HFF-Myc (cell line): ENCODE results near the gene RPP40.

Experiments used
- DNase-seq: peaks from one replicate; pipeline ENCODE4 v3.0.0-alpha.2; 2011; ENCODE audit warnings: low read depth; ENCODE audit errors: extremely low read depth
- H3K4me3 ChIP-seq: replicated peaks from 2 replicates; pipeline ENCODE4 v1.5.1; 2011; ENCODE audit warnings: low read depth, mild to moderate bottlenecking, control low read depth, low read length
- TF ChIP-seq, protein P1 (sequence below): IDR thresholded peaks from 2 replicates; pipeline ENCODE4 v1.5.1; 2012; ENCODE audit warnings: mild to moderate bottlenecking, low read depth, low read length, control low read depth; ENCODE audit errors: missing control alignments

Gene RPP40, protein sequence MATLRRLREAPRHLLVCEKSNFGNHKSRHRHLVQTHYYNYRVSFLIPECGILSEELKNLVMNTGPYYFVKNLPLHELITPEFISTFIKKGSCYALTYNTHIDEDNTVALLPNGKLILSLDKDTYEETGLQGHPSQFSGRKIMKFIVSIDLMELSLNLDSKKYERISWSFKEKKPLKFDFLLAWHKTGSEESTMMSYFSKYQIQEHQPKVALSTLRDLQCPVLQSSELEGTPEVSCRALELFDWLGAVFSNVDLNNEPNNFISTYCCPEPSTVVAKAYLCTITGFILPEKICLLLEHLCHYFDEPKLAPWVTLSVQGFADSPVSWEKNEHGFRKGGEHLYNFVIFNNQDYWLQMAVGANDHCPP

DNA sequence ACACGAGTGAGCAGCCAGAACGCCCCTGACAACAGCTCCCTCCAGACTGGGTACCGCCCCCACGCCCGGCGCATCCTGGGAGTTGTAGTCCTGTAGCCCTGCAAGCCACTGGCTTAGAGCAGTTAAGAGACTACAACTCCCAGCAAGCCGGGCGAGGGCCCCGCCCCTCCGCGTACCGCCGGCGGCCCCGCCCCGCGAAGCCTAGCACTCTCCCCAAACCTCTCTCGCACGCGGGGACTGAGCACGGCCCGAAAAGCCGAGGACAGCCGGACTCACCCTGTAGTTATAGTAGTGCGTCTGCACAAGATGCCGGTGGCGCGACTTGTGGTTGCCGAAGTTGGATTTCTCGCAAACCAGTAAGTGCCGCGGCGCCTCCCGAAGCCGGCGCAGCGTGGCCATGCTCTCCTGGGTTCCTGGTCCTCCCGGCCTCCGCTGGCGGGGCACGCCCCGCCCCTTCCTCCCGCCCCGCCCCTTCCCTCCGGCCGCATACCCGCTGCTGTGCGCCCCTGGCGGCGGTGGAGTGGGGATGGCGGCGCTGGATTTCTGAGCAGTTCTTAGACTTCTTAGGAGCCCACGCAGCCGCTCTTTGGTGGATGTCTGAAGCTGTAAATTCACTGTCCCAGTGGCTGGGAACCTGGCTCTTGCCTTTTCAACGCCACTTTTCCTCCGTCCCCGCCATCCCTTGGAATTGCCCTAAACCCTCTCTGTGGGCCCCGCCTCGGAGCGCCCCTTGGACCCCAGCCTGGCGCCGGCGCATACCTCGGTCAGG, at the start of gene RPP40:
TSS of gene RPP40 (minus strand) at position 434 of the 769 bp plus-strand sequence. CDS start at position 399, 35 bp downstream.
- TF ChIP-seq, protein P1, sequence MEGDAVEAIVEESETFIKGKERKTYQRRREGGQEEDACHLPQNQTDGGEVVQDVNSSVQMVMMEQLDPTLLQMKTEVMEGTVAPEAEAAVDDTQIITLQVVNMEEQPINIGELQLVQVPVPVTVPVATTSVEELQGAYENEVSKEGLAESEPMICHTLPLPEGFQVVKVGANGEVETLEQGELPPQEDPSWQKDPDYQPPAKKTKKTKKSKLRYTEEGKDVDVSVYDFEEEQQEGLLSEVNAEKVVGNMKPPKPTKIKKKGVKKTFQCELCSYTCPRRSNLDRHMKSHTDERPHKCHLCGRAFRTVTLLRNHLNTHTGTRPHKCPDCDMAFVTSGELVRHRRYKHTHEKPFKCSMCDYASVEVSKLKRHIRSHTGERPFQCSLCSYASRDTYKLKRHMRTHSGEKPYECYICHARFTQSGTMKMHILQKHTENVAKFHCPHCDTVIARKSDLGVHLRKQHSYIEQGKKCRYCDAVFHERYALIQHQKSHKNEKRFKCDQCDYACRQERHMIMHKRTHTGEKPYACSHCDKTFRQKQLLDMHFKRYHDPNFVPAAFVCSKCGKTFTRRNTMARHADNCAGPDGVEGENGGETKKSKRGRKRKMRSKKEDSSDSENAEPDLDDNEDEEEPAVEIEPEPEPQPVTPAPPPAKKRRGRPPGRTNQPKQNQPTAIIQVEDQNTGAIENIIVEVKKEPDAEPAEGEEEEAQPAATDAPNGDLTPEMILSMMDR: peak; percentile 84
- H3K4me3 ChIP-seq: peak within 1 kb of the TSS; percentile 48
- DNase-seq: peak; percentile 93

DNA sequence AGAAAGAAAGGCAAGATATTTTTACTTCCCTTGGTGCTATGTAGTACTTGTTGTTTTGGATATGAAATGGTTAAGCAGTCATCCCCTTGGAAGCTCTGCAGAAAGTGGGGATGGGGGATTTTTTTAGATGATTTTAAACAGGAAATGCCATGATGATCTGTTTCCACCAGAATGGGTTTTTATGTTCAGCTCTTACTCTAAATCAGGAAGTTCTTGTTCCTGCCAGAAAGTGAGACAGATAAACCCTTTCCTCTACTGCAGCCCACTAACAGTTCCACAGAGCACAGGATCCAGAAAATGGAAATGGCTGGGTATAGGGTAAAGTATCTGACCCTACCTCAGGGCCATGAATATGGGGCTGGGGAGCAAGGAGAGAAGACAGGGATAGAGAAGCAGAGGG, 49.2 kb upstream of the RPP40 start:
- DNase-seq: no peak
- no peak overlapping the region for H3K4me3 ChIP-seq
- TF ChIP-seq, protein P1: no peak

DNA sequence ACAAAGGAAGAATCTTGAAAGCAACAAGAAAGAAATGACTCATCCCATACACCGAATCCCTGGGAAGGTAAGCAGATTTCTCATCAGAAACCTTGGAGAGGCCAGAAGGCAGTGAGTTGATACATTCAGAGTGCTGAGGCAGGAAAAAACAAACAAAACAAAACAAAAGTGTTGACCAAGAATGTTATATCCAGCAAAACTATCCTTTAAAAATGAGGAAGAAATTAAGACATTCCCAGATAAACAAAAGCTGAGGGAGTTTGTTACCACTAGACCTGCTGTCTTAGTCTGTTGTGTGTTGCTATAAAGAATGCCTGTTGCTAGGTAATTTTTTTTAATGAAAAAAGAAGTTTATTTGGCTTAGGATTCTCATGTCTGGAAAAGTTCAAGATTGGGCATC, 47.6 kb upstream of the RPP40 start:
- TF ChIP-seq, protein P1: no peak
- no peak overlapping the region for H3K4me3 ChIP-seq
- no peak for DNase-seq

DNA sequence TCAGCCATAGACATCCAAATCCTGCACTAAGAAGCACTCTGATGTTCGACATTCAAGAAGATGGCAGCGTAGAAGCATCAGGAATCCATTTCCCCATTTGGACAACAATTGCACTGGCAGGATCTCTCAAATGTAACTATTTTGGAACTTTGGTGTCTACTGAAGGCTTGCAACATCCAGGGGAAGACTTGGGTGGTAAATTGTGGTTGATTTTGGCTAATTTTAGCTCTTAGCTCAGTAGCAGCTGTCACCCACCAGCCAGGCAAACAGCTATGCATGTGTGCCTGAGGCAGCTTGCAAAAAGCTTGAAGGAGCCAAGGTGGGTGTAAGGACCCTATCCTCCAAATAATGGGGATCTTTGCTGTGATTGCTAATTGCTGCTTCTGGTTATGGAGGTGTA, 46.2 kb upstream of the RPP40 start:
- TF ChIP-seq, protein P1: no peak
- no peak overlapping the region for H3K4me3 ChIP-seq
- DNase-seq: no peak

DNA sequence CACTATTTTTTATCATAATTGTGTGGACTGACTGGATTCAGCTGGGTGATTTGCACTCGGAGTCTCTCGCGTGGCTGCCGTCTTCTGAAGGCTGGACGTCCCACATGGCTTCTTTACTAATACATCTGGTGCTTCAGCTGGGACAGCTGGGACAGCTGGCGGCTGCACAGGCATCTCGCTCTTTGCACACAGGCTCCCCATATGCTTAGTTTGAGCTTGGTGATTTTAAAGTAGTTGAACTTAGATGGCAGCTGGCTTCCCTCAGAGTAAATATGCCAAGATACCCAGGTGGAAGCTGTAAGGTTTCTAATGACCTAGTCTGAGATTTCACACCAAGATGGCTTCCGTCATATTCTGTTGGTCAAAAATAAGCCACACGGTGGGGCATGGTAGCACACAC, 42.6 kb upstream of the RPP40 start:
- TF ChIP-seq, protein P1: no peak
- no peak for DNase-seq
- no peak overlapping the region for H3K4me3 ChIP-seq

DNA sequence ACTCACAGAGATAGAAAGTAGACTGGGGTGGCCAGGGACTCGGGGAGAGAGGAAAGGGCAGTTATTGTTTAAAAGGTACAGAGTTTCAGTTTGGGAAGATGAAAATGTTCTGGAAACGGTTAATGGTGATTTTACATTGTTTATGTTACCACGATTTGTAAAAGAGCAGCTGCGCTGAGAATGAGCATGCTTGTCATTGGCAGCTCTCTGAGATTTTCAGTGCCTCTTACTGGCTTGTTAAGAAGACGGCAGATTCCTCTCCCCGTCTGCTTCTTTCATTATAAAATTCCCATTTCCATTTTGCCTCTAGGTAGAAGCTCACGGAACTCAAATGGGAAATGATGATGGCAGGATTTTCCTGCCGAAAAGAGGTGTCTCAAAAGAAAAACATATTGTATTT, 41.6 kb upstream of the RPP40 start:
- no peak for DNase-seq
- TF ChIP-seq, protein P1: no peak
- no peak overlapping the region for H3K4me3 ChIP-seq
